ENCODE measurements around the gene AP1S3.

DNA sequence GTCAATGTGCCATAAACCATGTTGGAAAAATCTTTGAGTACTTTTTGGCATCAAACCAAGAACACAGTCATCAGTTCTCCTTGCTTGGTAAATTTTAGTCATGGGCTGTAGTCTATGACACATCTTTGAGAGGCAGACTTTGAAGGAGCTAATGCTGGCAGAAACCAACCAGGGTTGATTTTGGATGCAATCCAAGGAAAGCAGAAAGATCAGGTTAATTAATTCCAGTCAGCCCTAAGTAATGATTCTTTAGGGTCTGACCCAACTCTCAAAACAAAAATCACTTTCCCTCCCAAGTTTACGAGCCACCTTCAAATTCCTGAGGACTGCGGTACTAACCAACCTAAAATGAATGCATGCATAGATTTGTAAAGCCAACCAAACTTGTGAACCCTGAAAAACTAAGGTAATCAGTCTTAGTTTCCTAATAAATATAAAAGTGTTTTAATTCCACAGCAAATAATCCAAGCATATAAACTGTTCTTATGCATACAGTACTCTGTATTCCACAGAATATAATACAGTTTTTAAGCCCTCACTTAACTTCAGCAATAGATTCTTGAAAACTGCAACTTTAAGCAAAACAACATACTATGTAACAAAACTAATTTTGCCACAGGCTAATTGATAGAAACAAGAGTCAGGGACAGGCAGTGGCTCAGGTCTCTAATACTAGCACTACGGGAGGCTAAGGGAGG, 22.0 kb downstream of the AP1S3 start:
- TF ChIP-seq YY1 (IDR thresholded peaks at IDR 0.05; ENCODE audit: insufficient read depth, insufficient read length) = no peak
- TF ChIP-seq SUZ12 (IDR thresholded peaks at IDR 0.05; ENCODE audit: extremely low read depth, insufficient read depth, insufficient read length) = no peak
- TF ChIP-seq ZNF274 (IDR thresholded peaks at IDR 0.05; ENCODE audit: low read depth, low read length) = no peak

Data from NT2/D1 (cell line).